HuH-7.5 (cell line): Measurements from ENCODE around the gene SELENON.

Experiments used
- DNase-seq: peaks from one replicate; pipeline ENCODE4 v3.0.0; 2011; ENCODE audit warnings: low spot score

The SELENON gene

GRCh38 chr1:25770541-25771220, 29.3 kb upstream of the SELENON start:
- DNase-seq: no peak

- DNase-seq: peak; percentile 49
Observed at GRCh38 chr1:25771221-25772114, 28.5 kb upstream of the SELENON start.

DNA sequence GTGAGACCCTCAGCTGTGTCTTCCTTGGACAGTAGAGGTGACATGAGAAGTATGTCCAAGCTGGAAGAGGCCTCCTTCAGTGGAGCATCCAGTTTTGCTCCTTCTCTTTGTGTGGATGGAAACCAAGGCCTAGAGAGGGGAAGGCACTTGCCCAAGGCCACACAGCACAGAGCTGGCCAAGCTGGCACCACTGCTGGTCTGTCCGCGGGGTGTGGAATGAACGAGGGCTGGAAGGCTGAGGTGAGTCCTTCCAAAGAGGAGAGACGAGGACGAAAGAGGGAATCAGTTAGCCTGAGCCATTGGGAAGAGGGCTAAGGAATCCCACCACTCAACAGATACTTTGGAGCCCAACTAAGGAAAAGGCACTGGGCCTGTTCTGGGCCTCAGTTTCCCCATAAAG, 27.8 kb upstream of the SELENON start:
- no peak for DNase-seq

- no peak for DNase-seq
Observed at GRCh38 chr1:25772692-25773245, 27.2 kb upstream of the SELENON start.

DNA sequence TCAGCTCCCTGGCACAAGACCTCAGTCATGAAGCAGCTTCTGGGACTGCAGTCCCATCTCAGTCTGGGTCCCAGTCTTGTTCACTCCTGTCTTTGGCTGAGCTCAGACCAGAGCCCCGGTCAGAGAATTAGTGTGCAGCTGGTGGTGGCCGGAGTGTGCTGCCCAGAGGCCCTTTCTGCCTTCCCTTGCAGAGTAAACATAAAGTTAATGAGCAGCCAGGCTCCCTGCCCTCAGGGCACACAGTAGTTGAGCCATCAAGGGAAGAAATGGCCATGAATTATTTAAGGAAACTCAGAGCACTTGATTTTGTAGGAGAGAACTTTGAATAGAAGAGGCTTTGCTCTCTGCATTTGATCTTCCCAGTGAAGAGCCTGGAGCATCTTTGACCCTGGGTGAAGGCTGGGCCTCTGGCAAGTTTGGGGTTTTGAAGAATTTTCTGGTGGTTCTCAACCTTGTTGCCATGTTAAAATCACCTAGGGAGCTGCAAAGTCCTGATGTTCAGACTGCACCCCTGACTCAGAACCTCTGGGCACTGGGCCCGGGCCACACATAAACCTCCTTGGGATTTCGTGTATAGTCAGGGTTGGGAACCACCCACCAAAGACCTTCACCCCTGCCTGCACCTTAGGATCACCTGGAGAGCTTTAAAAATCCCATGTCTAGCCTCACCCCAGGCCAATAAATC, 26.4 kb upstream of the SELENON start:
- DNase-seq: peak; percentile 89

GRCh38 chr1:25774206-25774803, 25.7 kb upstream of the SELENON start:
- no peak for DNase-seq

DNA sequence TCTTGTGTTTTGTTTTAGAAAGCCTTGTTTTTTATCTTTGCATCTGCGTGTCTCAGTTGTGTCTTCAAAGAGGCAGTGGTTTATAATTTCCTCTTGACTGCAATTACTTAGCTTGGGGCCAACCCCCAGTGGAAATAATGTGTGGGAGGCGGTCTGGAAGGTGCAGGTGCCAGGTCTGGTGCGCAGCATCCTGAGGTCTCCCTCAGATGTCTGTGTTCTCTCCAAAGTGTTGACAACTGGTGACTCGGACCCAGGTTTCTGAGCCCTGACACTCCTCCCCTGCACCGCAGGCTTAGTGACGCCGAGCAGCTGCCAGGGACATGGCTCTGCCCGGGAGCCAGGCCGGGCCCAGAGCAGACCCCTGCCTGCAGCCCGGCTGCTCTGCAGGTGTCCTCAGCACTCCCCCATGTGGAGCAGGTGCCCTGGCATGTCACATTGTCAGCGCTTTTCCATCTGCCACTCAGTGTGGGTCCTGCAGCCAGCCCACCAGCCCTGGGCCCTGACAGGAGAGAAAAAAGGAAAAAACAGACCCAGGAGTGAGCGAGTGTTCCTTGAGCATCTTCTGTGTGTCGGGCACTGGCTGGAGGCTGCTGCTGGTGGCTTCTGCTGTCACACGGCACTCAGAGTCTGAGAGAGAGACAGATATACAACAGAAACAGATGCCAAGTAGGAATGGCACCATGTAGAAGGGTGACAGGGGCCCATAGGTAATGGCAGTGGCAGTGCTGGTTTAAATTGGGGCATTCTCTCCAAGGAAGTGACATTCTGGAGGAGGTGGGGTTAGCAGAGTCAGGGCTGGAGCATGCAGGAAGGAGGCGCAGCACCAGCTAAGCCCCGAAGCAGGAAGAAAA, 24.8 kb upstream of the SELENON start:
- DNase-seq: no peak

GRCh38 chr1:25779388-25779787, 20.6 kb upstream of the SELENON start:
- DNase-seq: no peak

DNA sequence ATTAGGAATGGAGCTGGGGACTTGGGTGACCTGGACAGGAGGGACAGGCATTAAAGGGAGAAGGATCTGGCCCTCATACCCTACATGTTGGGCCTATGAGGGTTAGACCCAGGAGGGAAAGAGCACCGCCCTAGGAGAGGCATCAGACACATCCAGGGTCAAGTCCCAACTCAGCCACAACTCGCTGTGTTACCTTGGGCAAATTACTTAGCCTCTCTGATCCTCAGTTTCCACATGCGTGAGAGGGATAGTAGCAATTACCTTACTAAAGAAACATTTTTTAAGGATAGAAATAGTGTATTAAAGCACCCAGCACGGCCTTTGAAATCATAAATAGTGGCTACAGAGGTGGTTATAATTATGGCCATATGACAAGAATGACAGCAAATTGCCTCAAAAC, 20.1 kb upstream of the SELENON start:
- DNase-seq: no peak

DNA sequence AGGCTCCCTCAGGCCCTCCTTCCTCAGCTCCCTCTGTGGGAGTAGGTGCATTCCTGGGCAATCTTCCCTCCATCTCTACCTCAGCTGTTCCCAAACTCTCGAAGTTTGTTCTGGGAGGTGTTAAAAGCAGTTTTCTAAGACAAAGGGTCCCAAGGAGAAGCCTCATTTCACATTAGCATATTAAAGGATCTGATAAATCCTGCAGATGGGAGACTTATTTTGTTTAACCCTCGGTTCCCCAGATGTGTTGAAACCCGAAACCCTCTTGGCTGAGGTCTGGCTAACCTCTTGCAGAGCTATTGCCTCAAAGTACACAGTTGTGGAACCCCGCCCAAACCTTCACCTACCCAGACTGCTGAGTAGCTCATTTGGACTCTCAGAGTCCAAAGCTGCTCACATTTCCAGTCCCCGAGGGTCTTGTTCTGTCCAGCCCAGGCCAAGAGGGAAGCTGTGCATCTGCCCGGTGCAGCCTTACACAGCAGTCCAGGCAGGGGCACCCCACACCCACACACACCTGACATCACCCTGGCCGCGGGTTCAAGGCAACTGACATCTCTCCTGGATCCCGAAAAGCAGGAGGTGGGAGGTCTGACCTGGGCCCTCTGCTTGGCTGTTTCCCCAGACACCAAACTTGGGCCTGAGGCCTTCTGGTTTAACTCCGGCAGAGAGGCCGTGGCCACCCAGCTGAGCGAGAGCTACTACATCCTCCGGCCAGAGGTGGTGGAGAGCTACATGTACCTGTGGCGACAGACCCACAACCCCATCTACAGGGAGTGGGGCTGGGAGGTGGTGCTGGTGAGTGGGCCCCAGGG, 19.5 kb upstream of the SELENON start:
- DNase-seq: no peak

DNA sequence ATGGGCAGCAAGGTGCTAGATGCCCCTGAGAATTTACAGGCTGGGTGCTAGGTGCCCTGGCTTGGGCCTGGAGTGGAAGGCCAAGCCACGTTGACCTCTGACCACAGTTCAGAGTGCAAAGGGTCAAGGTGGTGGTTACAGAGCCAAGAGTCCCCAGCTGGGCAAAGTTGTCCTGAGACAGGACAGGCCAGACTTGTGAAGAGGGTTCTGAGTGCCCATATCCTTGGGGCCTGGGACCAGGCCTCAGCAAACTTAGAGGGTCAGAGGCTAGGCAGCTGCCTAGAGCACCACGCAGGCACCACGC, 18.9 kb upstream of the SELENON start:
- no peak for DNase-seq

GRCh38 chr1:25782608-25783201, 17.3 kb upstream of the SELENON start:
- DNase-seq: no peak

- no peak for DNase-seq
Observed at GRCh38 chr1:25784575-25785051, 15.4 kb upstream of the SELENON start.

- no peak for DNase-seq
Observed at GRCh38 chr1:25785333-25786067, 14.5 kb upstream of the SELENON start.

GRCh38 chr1:25786887-25787759, 12.9 kb upstream of the SELENON start:
- no peak for DNase-seq

DNA sequence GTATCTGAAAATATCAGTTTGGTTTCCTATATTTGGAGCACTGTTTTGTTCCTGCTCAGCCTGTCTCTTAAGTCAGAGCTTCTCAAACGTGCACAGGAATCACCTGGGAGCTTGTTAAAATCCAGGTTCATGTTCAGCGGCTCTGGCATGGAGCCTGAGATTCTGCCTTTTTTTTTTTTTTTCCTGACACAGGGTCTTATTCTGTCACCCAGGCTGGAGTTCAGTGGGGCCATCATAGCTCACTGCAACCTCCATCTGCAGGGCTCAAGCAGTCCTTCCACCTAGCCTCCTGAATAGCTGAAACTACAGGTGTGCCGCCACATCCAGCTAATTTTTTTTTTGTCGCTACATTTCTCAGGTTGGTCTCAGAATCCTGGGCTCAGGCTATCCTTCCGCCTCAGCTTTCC, 12.2 kb upstream of the SELENON start:
- no peak for DNase-seq

GRCh38 chr1:25790472-25790871, 9.5 kb upstream of the SELENON start:
- DNase-seq: no peak

DNA sequence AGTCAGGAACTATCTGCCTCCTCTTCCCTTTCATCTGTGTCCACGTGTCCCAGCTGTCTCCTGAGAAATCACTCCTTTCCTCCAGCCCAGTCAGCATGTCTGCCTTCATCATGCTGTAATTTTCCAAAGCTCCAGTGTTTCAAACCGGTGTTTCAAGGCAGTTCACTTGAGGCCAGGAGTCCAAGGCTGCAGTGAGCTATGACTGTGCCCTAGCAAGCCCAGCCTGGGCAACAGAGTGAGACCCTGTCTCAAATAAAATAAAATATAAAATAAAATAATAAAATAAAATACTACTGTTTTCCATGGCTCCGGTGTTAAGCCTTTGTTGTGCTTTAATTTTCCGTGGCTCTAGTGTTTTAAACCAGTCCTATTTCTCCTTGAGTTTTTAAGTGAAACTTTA, 7.9 kb upstream of the SELENON start:
- no peak for DNase-seq
